Measurements from ENCODE around the gene SELENBP1.
"Not testable (repeated sequence)": the region's sequence is repeated elsewhere in the genome, so short reads cannot be mapped to it uniquely, and the experiment has no call there.

The SELENBP1 gene

GRCh38 chr1:151372058-151372934, at the start of gene SELENBP1:
SELENBP1 (minus strand) TSS chr1:151372705; CDS start chr1:151372641, 64 bp downstream.
- DNase-seq (ENCODE audit: low read depth in 2 of 2): no peak

GRCh38 chr1:151419819-151420218, 47.3 kb upstream of the SELENBP1 start:
- DNase-seq (ENCODE audit: low read depth in 2 of 2): no peak

GRCh38 chr1:151418081-151418480, 45.6 kb upstream of the SELENBP1 start:
- no peak for DNase-seq (ENCODE audit: low read depth in 2 of 2)

GRCh38 chr1:151416231-151416630, 43.7 kb upstream of the SELENBP1 start:
- DNase-seq (ENCODE audit: low read depth in 2 of 2): no peak

GRCh38 chr1:151411884-151412283, 39.4 kb upstream of the SELENBP1 start:
- no peak for DNase-seq (ENCODE audit: low read depth in 2 of 2)

- DNase-seq (ENCODE audit: low read depth in 2 of 2): no peak
Measured at GRCh38 chr1:151408891-151409290, 36.4 kb upstream of the SELENBP1 start.

- DNase-seq (ENCODE audit: low read depth in 2 of 2): no peak
Measured at GRCh38 chr1:151407304-151407703, 34.8 kb upstream of the SELENBP1 start.

- DNase-seq (ENCODE audit: low read depth in 2 of 2): no peak
Measured at GRCh38 chr1:151406176-151406575, 33.7 kb upstream of the SELENBP1 start.

- DNase-seq (ENCODE audit: low read depth in 2 of 2): no peak
Measured at GRCh38 chr1:151405187-151405951, 32.9 kb upstream of the SELENBP1 start.

GRCh38 chr1:151403612-151404011, 31.1 kb upstream of the SELENBP1 start:
- no peak for DNase-seq (ENCODE audit: low read depth in 2 of 2)

GRCh38 chr1:151402764-151403163, 30.3 kb upstream of the SELENBP1 start:
- DNase-seq (ENCODE audit: low read depth in 2 of 2): no peak

- no peak for DNase-seq (ENCODE audit: low read depth in 2 of 2)
Measured at GRCh38 chr1:151401860-151402259, 29.4 kb upstream of the SELENBP1 start.

- DNase-seq (ENCODE audit: low read depth in 2 of 2): no peak
Measured at GRCh38 chr1:151401125-151401788, 28.8 kb upstream of the SELENBP1 start.

GRCh38 chr1:151399324-151400171, 27.0 kb upstream of the SELENBP1 start, which contains the start of gene PSMB4:
PSMB4 (plus strand) TSS chr1:151399573; CDS start chr1:151399588, 15 bp downstream.
- peak; percentile 67 to 75 for DNase-seq (ENCODE audit: low read depth in 2 of 2)

GRCh38 chr1:151396265-151396664, 23.8 kb upstream of the SELENBP1 start:
- DNase-seq (ENCODE audit: low read depth in 2 of 2): not testable (repeated sequence)

GRCh38 chr1:151393583-151393982, 21.1 kb upstream of the SELENBP1 start:
- DNase-seq (ENCODE audit: low read depth in 2 of 2): no peak

GRCh38 chr1:151391079-151391563, 18.6 kb upstream of the SELENBP1 start:
- no peak for DNase-seq (ENCODE audit: low read depth in 2 of 2)

- DNase-seq (ENCODE audit: low read depth in 2 of 2): not testable (repeated sequence)
Measured at GRCh38 chr1:151390221-151391078, 17.9 kb upstream of the SELENBP1 start.

GRCh38 chr1:151386002-151386401, 13.5 kb upstream of the SELENBP1 start:
- no peak for DNase-seq (ENCODE audit: low read depth in 2 of 2)

GRCh38 chr1:151384584-151384983, 12.1 kb upstream of the SELENBP1 start:
- DNase-seq (ENCODE audit: low read depth in 2 of 2): no peak
